ENCODE measurements around the gene ARHGEF9. TPM values are rescaled to one million over a fixed set of nuclear protein-coding genes. Genes with fewer than 3 reads are reported as not detected.
"Not testable (repeated sequence)": the region's sequence is repeated elsewhere in the genome, so short reads cannot be mapped to it uniquely, and the experiment has no call there.

ARHGEF9 gene
- total RNA-seq: 6.4 and 10.0 TPM in 2 replicates

DNA sequence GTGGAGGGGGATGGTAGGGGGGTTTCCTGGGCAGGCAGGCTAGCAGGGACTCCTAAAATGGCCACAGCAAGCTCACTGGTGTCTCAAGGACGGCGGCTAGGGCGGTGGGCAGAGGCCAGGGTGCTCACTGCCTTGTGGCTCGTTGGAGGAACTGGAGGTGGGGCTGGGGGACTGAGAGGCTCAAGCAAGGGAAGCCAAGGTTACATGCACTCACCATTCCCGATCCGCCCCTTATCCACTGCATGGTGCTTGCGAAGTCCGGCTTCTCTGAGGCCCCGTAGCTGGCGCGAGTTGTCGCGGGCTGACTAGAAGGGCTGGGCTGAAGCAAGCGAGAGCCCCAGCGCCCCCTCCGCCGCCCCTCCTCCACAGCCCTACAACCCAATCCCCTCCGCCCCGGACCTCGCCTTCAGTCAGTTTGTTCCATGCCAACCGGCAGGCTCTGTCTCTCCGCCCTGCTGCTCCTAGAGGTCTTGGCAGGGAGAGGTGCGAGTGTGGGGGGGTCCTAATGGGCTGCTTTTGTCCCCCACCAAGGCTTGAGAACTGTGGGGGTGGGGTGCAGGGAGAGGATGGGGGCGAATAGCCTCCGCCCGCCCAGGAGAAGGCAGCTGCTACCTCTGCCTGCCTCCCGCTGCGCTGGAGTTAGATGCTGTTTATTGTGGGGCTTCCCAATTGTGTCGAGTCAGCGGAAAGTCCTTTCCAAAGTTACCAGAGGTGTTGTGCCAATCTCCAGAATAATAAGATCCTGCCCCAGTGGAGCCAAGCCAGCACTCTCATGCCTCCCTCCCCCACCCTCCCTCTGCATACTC, at the start of gene ARHGEF9:
TSS of gene ARHGEF9 (minus strand) at position 313 of the 806 bp plus-strand sequence. CDS start at position 244, 69 bp downstream.
- no peak for DNase-seq (ENCODE audit: low read depth in 2 of 2)

DNA sequence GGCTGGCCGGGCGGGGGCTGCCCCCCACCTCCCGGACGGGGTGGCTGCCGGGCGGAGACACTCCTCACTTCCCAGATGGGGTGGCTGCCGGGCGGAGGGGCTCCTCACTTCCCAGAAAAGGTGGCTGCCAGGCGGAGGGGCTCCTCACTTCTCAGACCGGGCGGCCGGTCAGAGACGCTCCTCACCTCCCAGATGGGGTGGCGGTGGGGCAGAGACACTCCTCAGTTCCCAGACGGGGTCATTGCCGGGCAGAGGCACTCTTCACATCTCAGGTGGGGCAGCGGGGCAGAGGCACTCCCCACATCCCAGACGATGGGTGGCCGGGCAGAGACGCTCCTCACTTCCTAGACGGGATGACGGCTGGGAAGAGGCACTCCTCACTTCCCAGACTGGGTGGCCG, 40.4 kb upstream of the ARHGEF9 start:
- not testable (repeated sequence) for DNase-seq (ENCODE audit: low read depth in 2 of 2)

- no peak for DNase-seq (ENCODE audit: low read depth in 2 of 2)
Observed at GRCh38 chrX:63818156-63818555, 33.1 kb upstream of the ARHGEF9 start.

GRCh38 chrX:63817696-63818095, 32.7 kb upstream of the ARHGEF9 start:
- no peak for DNase-seq (ENCODE audit: low read depth in 2 of 2)

DNA sequence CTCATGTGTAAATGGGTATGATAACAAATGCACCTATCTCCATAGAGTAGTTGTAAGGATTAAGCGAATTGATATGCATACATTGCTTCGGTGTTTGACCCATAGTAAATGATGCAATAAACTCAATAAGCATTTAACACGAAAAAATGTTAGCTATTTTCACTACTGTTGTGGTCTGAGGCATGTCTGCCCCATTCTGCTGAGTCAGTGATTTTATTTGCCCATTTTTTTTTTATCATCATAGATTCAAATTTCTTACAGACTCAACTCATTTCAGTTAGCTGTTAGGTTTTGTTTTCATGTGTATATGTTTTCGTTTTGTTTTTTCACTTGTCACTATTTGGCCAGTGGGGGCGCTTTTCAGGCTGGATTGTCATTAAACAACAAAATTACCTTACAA, 27.8 kb upstream of the ARHGEF9 start:
- DNase-seq (ENCODE audit: low read depth in 2 of 2): no peak

GRCh38 chrX:63810746-63811145, 25.7 kb upstream of the ARHGEF9 start:
- DNase-seq (ENCODE audit: low read depth in 2 of 2): no peak

DNA sequence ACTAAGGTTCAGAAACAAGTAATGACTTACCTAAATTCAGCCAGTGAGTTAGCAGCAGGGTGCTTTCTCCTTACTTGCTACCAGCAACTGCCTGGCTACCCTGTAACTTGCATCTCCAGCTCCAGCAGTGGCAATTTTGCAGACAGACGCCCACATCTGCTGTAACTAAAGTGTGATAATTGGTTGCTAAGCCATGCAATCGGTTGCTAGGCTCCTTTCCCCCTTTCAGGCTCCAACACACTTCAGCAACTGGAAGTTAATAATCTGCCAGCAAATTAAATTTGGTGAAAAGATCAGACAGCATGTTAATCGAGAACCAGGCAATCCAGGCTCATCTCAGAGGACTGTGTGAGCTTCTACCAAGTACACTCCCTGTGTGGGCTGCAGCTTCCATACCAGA, 24.2 kb upstream of the ARHGEF9 start:
- DNase-seq (ENCODE audit: low read depth in 2 of 2): no peak

DNA sequence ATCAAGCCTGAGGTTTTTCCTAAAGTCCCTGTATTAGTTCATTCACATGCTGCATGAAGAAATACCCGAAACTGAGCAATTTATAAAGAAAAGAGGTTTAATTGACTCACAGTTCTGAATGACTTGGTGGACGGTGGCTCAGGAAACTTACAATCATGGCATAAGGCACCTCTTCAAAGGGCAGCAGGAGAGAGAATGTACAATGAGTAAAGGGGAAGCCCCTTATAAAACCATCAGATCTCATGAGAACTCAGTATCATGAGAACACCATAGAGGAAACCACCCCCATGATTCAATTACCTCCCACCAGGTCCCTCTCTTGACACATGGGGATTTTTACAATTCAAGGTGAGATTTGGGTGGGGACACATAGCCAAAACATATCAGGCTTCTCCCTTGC, 10.4 kb upstream of the ARHGEF9 start:
- DNase-seq (ENCODE audit: low read depth in 2 of 2): not testable (repeated sequence)

- no peak for DNase-seq (ENCODE audit: low read depth in 2 of 2)
Observed at GRCh38 chrX:63785708-63786040, 660 bp upstream of the ARHGEF9 start.

GRCh38 chrX:63784346-63784901, 590 bp downstream of the ARHGEF9 start:
- no peak for DNase-seq (ENCODE audit: low read depth in 2 of 2)

DNA sequence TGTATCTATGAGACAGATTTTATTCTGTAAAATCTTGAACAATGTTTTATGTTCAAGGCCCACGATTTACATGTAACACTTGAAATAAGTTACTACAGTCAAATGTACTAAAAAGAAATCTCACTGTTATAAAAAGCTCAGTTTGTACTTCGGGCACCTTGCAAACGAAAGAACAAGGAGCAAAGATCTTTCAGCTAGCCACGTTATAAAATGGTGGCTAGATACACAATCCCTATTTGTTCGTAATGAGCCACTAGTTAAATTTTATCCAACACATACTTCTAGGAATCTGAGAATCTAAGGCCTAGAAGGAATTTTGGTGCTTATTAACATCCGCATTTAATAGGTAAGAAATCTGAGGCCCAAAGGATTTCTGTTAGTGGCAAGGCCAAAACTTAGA, 2.5 kb downstream of the ARHGEF9 start:
- DNase-seq (ENCODE audit: low read depth in 2 of 2): no peak

DNA sequence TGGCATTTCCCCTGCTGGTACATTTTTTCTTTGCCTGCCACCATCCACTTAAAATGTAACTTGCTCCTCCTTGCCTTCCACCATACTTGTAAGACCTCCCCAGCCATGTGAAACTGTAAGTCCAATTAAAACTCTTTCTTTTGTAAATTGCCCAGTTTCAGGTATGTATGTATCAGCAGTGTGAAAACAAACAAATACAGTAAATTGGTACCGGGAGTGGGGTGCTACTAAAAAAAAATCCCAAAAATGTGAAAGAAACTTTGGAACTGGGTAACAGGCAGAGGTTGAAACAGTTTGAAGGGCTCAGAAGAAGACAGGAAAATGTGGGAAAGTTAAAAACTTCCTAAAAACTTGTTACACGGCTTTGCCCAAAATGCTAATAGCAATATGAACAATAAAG, 16.3 kb downstream of the ARHGEF9 start:
- no peak for DNase-seq (ENCODE audit: low read depth in 2 of 2)

GRCh38 chrX:63765712-63766111, 19.3 kb downstream of the ARHGEF9 start:
- DNase-seq (ENCODE audit: low read depth in 2 of 2): no peak

- peak in 1 of 2 donors; percentile 38 for DNase-seq (ENCODE audit: low read depth in 2 of 2)
Observed at GRCh38 chrX:63764946-63765345, 20.1 kb downstream of the ARHGEF9 start.

DNA sequence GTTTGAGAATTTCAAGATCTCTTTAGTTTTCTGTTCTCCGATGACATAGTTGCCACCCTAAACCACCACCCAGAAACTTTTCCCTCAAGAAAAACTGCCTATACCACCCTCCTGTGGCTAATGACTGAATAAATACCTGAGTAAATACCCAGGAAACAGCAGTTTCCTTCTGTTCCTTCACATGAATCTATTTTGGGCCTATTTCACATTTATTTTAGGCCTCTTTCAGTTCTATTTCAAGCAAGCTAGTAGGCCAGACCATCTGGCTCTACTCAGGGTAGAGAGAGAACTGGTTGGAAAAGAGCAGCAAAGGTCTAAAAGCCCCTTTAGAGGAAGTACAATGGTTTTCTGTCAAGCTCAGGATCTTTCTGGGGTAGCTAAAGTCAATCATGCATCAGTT, 23.4 kb downstream of the ARHGEF9 start:
- peak in 1 of 2 donors; percentile 14 for DNase-seq (ENCODE audit: low read depth in 2 of 2)

- no peak for DNase-seq (ENCODE audit: low read depth in 2 of 2)
Observed at GRCh38 chrX:63758011-63758410, 27.0 kb downstream of the ARHGEF9 start.

- DNase-seq (ENCODE audit: low read depth in 2 of 2): no peak
Observed at GRCh38 chrX:63755892-63756291, 29.1 kb downstream of the ARHGEF9 start.

GRCh38 chrX:63754860-63755579, 30.0 kb downstream of the ARHGEF9 start:
- peak; percentile 79 to 92 for DNase-seq (ENCODE audit: low read depth in 2 of 2)

GRCh38 chrX:63754136-63754859, 30.7 kb downstream of the ARHGEF9 start:
- peak in 1 of 2 donors; percentile 17 for DNase-seq (ENCODE audit: low read depth in 2 of 2)

GRCh38 chrX:63751481-63751880, 33.5 kb downstream of the ARHGEF9 start:
- DNase-seq (ENCODE audit: low read depth in 2 of 2): no peak

DNA sequence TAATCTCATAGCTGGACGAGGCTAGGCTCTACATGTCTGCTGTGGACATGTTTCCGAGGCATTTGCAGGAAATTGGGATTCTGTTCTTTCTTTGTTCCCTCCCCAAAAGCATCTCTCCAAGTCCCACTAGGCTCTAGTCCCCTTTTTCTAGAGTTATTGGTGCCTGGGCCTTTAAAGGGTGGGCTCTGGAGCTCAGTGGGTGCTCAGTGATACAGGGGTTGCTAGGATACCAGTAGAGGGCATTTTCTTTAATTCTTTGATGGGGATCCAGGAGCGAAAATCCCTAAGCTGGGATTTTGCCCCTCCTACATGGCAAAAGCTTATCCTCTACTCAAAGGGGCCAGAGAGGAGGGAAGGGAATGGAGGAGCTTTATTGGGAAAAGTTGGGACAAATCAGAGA, 34.2 kb downstream of the ARHGEF9 start:
- DNase-seq (ENCODE audit: low read depth in 2 of 2): no peak

DNA sequence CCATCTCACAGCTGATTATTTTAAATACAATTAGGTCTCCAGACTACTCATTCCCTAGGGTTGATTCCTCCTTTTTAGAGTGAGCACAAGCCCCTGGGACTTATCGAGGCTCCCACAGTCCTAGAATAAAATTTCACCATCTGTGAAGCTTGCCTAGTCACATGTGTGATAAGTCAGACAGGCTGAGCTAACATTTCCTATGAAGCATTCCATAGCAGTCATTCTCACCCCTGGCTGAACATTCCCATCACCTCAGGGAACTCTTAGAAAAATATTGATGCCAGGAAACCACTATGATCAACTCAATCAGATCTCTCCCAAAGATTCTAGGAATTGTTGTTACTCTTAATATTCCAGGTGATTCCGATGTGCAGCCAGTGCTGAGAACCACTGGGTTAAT, 37.7 kb downstream of the ARHGEF9 start:
- DNase-seq (ENCODE audit: low read depth in 2 of 2): peak; percentile 69 to 87

Measured in dermis microvascular lymphatic vessel endothelial cell (primary cell).